Inflammatory macrophage treated with lipopolysaccharide for 4 hours (primary cell): ENCODE measurements around the gene COMMD1.

Experiments used
- DNase-seq: peaks from one replicate; pipeline ENCODE4 v3.0.0-alpha.2; 2020

COMMD1 gene

GRCh38 chr2:62184512-62185230 lies 279.2 kb downstream of the COMMD1 start:
- no peak for DNase-seq
